Testis (tissue), 2 donors: Measurements from ENCODE around the gene COX10.

Experiments used
- CTCF ChIP-seq, 3 experiments: fragments of 450-650 bp in 2 of 3; fragments of 200-600 bp in 1 of 3; sonication (generic) in 1 of 3; IDR thresholded peaks; one replicate each; pipeline ENCODE4 v1.5.1; 2016 to 2019; ENCODE audit warnings: antibody characterized with exemption in 3 of 3, mild to moderate bottlenecking in 2 of 3, moderate library complexity in 1 of 3
- POLR2A ChIP-seq: fragments of 450-650 bp; IDR thresholded peaks from one replicate; pipeline ENCODE4 v1.6.1; 2017; ENCODE audit warnings: antibody characterized with exemption, mild to moderate bottlenecking, moderate library complexity

DNA sequence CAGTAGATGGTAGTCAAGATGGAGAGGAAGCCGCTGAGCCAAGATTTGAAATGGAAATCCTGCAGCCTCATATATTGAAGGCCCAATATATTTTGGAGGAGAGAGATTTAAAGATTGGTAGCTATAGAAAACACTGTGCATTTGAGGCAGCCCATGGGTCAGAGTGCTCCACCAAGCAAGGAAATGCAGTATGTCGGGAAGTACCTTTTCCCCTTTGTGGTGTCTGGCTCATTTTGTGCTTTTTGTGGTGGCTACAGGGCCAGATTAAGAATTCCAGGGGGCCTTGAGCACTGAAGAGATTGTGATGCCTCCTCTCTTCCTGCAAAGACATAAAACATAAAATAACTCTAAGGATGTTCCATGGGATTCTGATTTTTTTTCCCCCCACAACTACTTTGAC lies 127.8 kb downstream of the COX10 start:
- TF ChIP-seq CTCF (IDR thresholded peaks at IDR 0.05) (no peak), POLR2A (no peak)
